Embryonic facial prominence (tissue), 1 donor: ENCODE measurements around the gene NUAK1.

Source experiments
- DNase-seq: peaks from one replicate; pipeline ENCODE4 v3.0.0-alpha.2; 2016; ENCODE audit errors: extremely low spot score

The NUAK1 gene

DNA sequence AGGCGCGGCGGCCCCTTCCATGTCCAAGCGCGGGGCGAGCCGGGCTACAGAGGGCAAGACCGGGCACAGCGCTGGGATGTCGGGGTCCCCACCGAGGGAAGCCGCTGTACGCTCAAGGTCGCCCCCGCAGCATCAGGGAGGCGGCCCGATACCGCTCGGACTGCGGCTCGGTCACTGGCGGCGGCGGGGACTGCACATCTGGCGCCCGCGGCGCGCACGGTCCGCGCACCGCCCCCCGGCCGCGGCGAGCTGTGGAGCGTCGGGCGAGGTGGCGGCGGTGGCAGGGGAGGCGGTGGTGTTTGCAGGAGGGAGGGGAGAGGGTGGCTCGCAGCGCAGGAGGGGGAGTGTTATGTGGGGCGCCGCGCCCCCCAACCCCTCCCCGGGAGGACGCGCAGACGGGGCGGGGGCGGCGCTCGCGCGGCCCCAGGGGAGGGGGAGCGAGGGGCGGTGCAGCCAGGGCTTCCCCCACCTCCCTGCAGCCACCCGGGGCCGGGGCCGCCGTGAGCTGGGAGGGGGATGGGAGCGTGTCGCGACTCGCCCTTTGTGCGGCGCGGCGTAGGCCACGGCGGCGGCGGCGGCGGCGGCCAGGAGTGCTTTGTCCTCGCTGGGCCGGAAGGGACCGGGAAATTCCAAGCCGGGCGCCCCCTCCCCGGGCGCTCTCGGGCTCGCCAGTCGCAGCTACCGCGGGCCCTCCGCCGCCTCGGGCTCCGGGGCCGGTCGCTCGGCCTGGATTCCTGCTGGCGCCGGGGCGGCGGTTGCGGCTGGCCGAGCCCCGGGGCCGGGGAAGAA, at the start of gene NUAK1:
Gene NUAK1, minus strand, starts transcription at position 322 of the 789 bp plus-strand sequence. Its CDS starts 301 bp downstream, at position 21.
- DNase-seq: peak; percentile 62

DNA sequence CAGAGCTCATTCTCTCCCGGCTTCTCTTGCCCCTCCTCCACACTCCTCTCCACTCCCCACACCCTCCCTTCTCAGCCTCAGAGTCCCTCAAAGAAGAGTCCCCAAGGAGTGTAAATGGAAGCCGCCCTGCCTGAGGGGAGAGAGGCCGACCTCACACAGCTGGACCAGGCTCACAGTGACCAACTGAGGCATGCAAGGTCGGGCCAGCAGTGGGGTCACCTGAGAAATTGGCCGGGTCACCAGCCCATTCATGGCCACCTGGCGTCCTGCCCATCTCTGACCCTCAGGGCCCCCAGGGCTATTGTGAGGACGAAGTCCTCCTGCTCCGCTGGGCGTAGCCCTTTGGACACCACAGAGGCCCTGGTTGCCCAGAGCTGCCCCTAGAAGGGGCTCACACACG, 49.5 kb upstream of the NUAK1 start:
- DNase-seq: no peak

DNA sequence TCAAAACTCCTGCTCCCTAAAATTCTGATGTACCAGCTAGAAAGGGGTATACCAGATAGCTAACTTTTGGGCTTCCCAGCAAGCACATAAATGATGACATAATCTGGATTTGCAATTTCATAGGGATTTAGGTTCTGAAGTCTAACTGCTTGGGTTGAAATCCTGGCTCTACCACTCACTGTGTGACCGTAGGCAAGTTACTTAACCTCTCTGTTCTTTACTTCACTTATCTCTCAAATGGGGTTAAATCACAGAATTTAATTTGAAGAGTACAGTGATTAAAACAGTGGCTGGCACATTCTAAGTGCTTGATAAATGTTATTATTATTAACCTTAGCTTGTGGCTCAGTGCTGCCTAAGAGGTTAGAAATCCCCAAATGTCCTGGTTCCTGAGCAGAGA, 49.1 kb upstream of the NUAK1 start:
- no peak for DNase-seq

DNA sequence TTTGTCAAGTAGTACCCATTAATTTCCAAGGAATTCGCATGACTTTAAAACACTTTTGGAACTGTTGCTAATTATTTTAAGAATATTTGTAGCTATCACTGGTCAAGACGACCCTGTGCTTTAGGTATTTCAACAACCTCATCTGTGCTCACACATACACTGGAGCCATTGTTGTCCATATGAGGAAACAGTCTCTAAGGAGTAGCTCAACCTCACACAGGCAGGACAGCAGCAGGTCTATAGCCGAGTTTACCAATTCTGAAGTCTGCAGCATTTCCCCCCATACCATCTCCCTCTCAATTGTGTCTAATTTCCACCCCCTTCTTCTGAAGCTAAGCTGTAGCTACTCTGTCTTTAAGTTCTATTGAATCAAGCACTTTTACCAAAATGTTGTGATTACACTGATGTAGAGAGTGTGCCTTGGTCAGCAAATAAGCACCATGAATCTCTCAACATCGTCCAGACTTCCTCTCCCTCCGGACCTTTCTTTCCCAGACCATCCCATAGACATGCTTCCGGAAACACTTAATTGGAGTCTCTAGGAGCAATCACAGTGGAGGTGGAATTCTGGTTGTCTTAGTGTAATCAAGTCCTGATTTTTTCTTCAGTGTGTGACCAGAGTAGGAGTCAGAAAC, 48.5 kb upstream of the NUAK1 start:
- DNase-seq: no peak

DNA sequence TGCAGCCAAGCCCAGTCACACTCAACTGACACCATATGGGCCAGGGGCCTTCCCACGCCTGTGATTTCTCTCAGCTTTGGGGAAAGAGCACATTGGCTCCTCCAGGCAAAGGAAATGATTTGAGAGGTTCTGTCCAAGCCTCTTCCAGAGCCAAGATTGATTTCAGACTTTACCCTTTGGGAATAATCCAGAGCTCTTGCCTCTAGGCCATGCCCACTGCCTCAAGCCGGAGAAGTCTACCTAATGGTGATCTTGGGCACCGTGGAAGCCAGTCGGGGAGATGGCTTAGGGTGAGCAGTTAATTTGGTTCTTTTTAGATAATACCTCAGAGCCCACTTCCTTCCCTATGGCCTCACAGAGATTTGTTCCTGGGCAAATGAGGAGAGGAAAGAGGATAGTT, 45.0 kb upstream of the NUAK1 start:
- no peak for DNase-seq

DNA sequence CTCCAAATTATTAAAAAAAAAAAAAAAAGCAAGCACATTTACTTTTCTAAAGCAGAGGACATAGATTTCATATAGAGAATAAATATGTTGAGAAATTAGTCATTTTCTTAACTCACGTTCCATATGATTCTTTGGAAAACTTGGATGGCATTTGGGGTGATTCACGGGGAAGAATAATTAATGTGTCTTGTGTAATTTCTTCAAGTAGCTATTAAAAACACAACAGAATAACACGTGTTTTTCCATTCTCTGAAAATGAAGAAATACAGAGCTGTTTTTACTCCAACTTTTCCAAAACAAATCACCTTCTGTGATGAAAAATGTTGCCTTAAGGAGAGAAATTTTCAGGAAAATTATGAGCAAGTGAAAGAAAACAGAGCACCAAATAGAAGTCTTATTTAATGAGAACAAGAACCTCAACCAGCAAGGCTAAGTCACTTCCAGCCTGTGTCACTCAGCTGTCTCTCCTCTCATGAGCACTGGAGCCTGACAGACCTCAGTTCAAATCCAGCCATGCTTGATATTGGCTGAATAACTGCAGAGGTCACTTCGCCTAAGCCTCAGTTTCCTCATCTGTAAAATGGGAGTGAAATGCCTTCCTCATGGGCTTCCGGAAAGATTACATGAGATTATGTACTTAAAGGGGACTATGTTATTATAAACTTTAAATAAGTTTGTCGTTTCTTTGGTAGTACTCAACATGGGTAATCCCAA, 42.8 kb upstream of the NUAK1 start:
- no peak for DNase-seq

DNA sequence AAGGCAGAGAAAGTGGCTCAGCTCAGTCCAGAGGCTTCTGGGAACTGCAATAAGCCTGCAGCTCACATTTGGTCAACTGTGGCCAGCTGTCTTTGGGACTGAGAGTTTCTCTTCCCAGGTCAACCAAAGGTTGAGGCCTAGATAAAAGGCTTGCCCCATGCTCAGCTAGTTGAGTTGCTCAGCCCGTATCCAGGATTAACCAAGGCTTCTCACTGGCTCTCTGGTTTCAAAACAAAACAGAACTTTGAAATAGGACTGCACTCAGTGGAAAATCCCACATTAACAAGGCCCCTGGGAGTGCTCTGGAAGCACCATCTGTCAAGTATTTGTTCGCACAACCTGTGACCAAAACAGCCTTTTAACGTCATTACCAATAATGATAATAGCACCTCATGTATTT, 40.3 kb upstream of the NUAK1 start:
- no peak for DNase-seq

DNA sequence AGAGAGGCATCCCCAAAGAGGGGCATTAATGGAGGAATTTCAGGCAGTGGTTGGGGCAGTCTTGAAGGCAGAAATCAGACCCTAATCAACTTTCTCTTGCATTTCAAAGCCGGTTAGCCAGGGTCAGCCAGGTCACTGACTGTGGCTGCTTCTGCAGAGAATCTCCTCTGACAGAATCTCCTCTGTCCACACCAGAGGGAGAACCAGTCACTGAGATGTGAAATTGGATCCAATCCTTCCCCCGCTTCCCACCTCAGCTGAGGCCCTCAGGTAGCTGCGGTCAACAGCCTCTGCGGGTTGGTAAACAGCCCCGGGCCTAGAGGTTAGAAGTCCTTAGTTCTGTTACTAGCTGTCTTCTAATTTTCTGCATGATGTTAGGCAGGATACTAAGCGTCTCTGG, 39.8 kb upstream of the NUAK1 start:
- DNase-seq: no peak

DNA sequence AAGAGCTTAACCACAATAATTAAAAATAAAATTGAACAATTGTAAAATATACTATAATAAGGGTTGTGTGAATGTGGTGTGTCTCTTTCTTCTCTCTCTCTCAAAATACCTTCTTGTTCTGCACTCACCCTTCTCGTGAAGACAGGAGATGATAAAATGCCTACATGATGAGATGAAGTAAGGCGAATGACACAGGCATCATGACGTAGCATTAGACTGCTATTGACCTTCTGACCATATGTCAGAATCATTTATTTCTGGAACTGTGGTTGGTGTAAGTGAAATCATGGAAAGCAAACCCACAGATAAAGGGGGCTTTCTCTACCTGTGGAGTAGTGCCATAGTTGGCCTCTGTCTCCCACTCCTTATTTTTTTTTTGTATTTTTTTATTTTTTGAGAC, 37.8 kb upstream of the NUAK1 start:
- DNase-seq: no peak

DNA sequence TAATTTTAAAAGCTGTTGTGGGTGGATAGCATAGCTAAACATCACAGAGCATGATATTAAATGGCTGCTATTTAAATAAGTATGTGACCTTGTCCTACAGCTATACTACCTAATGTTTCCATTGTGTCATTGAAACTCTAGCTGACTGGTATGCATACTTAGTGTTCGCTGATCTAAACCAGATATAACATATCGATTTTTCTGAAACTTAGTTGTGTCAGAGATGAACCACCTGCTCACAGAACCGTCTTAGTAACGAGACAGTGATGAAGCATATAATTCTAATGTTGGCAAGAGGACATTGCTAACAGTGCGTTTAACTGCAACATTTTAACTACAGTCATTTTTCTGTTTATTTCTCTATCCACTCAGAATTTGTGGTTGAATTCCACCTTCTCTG, 36.1 kb upstream of the NUAK1 start:
- no peak for DNase-seq

DNA sequence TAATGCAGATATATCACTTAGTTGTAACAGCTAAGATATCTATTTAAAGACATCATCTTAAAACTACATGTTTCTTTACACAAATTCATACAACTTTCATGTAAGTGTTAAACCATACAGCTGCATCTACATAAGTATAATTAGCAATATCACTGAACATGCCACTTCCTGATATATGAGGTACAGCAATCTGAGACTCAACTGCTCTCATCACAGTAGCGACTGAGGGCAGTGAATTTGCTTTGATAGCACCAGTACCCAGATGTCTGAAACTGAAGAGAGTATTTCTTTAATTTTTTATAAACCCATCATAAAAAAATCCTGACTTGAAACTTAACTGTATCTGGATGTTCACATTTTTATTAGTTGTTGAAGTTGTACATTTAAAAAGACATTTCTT, 34.7 kb upstream of the NUAK1 start:
- DNase-seq: no peak

DNA sequence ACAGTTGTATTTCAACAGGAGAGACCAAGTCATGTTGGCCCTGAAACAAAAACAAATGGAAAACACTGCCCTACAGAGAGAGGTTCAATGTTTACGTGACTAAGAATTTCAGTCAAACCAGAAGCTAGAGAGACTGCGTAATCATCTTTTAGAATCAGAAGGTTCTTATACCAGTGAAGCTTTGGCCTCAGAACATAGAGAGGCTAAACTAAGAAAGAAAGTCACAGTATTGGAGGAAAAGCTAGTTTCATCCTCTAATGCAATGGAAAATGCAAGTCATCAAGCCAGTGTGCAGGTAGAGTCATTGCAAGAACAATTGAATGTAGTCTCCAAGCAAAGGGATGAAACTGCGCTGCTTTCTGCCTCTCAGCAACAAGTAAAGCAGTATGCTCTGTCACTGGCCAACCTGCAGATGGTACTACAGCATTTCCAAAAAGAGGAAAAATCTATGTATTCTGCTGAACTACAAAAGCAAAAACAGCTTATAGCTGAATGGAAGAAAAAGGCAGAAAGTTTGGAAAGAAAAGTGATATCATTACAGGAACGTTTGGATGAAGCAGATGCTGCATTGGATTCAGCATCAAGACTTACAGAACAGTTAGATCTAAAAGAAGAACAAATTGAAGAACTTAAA, 32.5 kb upstream of the NUAK1 start:
- DNase-seq: no peak

DNA sequence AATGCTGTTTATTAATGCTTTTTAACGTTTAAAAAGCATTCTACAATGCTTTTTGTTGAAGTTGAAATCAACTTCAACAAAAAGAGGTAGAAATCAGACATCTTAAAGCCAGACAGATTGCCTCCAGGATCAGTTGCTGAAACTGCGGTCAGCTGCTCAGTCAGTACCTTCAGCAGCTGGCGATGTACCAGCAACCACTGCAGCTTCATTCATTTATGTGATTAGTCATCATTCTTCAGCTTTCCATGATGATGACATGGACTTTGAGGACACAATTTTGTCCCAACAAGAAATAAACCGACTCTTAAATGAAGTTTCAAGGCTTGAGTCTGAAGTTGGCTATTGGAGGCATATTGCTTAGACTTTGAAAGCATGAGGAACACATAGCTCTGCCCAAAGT, 31.5 kb upstream of the NUAK1 start:
- DNase-seq: no peak

DNA sequence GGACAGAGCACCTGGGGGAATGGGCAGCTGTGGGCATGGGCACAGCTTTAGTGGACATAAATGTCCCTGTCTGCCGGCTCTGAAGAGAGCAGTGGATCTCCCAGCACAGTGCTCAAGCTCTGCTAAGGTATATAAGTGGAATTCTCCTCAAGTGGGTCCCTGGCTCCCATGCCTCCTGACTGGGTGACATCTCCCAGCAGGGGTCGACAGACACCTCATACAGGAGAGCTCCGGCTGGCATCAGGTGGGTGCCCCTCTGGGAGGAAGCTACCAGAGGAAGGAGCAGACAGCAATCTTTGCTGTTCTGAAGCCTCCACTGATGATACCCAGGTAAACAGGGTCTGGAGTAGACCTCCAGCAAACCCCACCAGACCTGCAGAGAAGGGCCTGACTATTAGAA, 25.0 kb upstream of the NUAK1 start:
- DNase-seq: no peak

DNA sequence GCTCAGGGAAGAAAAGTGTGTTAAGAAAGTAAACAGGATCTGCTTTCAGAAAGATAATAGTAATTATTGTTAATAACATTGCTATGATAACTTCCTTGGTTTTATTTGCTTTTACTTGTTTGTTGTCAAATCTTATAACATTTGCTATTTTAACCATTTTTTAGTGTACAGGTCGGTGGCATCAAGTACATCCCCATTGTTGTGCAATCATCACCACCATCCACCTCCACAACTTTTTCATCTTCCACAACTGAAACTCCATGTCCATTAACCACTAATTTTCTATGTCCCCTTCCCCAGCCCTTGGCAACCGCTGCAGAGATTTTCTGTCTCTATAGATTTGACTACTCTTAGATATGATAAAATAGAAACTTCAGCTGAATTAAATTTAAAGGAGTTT, 22.7 kb upstream of the NUAK1 start:
- DNase-seq: no peak

DNA sequence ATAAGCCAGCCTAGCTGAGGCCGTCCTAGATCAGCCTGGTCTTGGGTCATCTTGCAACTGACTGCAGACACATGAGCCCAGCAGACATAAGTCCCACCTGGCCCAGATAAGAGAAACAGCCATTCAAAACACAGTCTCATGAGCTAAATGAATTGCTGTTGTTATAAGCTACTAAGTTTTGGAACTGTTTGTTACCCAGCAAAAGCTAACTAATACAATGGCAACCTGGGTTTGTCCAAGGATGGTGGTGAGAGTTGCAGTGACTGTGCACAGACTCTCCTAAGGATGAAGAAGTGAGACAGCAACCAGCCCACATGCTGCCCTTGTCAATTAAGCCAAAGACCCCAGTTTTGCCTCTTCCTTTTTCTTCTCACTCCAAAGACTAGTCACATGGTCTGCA, 22.2 kb upstream of the NUAK1 start:
- DNase-seq: no peak

DNA sequence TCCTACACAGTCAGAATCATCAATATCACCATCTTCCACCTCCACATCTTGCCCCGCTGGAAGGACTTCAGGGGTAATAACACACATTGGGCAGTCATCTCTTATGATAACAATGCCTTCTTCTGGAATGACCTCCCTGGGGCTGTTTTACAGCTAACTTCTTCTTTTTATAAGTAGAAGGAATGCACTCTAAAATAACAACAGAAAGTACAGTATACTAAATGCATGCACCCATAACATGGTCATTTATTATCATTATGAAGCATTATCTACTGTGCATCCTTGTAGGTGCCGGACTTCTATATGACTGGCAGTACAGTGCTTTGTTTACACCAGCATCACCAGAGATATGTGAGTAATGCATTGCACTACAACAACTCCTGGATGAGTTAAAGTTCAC, 19.0 kb upstream of the NUAK1 start:
- no peak for DNase-seq

DNA sequence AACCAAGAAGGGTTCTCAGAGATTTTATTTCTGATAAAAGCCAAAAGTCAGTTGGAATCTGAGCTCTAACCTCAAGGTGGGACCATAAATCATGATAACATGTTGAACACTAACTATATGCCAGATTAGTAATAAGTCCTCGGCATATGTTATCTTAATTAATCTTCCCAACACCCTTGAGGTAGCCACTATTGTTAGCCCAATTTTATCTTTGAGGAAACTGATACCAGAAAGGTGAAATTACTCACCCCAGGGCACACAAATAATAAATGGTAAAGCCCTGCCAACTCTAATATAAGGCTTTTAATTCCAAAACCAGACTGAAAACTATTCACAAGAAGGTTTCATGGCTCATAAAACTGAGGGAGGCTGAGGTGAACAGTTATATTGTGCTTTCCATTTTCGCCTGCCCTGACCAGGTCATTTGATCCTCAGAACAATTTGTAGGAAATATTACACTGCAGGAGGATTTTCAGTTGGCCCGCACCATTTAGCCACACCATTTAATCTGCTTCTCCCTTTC, 16.1 kb upstream of the NUAK1 start:
- DNase-seq: no peak

DNA sequence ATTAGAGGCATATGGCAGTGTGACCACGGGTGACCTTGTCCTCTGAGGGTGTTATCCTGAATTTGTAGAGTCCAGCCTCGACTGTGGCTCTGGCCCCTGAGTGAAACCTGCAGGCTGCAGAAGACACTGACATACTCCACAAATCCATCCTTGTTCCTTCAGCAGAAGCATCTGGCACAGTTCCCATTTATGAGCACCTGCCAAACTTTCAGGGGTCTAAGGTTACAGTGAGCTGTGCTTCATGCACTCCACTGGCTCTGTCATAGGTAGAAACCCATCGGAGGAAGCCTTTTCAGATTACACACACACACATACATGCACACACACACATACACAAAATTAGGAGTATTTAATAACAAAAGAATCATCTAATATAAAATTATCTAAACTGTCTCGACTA, 13.6 kb upstream of the NUAK1 start:
- no peak for DNase-seq

DNA sequence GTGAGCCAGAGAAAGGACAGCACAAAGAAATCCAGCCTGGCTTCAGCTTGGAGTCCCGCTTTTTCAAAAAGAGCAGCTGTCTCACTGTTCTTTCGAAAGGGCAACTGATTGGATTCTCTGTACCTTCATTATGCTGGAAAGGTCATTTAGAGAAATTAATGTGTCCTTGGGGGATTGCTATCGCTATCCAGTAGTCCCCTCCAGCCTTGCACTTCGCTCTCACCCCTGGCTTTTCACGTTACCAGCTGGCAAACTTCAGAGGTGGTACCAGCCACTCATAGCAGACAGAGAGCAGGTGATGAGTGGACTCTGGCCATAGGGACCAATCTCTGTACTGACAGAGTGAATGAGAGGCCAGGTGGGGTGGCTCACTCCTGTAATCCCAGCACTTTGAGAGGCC, 11.8 kb upstream of the NUAK1 start:
- no peak for DNase-seq

DNA sequence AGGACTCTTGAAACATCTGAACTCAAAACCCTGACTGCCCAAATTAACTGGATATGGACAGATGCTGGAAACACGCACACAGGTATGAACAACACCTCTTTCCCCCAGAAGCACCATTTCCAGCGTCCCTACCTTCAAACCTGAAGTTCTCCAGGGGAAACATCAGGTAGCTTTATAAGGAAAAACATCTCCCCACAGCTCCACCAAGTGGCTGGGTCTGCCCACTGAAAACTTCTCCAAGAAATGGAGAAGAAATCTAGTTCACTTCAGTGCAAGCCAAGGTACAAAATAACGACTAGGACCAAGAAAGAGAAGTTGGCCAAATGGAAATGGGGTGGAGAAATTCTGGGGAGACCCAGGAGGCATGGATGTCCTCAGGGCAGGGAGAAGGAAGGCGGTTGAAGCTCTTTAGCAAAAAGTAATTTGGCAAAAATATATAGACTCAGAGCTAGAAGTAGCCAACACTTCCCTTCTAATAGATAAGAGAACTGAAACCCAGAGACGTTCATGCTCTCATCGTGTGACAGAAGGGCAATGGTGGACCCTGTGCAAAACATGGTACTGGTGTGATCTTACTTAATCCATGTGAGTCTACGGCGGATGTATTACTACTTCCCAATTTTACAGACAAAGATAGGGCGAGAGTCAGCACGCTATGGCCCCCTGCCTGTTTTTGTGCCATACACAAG, 10.5 kb upstream of the NUAK1 start:
- DNase-seq: no peak

DNA sequence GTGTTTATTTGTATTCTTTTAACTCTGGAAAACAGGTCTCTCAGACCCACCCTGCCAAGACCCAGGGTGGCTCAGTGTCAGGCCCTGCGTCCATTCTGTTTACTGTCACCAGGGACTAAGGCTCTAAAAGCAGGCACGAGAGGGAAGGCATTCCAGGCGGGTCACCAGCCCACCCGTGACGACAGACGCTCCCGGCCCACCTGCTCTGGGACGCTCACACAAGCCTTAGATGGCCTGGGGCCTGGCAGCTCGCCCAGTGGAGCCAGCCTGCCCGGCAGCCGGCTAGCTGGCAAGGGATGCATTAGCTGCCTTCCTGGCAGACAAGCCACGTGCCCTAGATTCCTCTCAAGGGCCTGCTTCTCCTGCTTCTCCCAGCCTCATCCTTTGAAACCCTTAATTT, 9.2 kb upstream of the NUAK1 start:
- no peak for DNase-seq
